A549 (cell line): ENCODE measurements around the gene CBR3. TPM values are rescaled to one million over a fixed set of nuclear protein-coding genes. Genes with fewer than 3 reads are reported as not detected.

Experiments
- ATAC-seq, 2 experiments: fragments of 200-7000 bp in 1 of 2; fragments of >200 bp in 1 of 2; cut with Nextera tagmentation in 1 of 2; cut with Tn5 transposase in 1 of 2; 3 replicates each; pipeline versions ENCODE4 v1.8.0 to v1.9.1; 2018 to 2020; ENCODE audit warnings: mild to moderate bottlenecking in 1 of 2, moderate library complexity in 1 of 2
- CTCF ChIA-PET: fragments of 300-600 bp; sonication (Branson Sonifier 250); formaldehyde crosslinking; extraction: SDS; loops from one replicate; lab custom pipeline; 2021; ENCODE audit warnings: antibody characterized with exemption, inconsistent platforms; lab: Yijun Ruan, JAX
- POLR2A ChIA-PET: fragments of 350-600 bp; formaldehyde crosslinking; extraction: SDS; loops from one replicate; lab custom pipeline; 2021; ENCODE audit warnings: antibody characterized with exemption, inconsistent platforms; lab: Yijun Ruan, JAX
- DNase-seq, 2 experiments: peaks; one replicate each; pipeline versions ENCODE4 v3.0.0 to v3.0.0-alpha.2; 2011 to 2016; ENCODE audit warnings: low read depth in 1 of 2, low spot score in 1 of 2
- FAIRE-seq: peaks from 2 replicates; lab custom pipeline; 2011; peaks lifted over from hg19 to GRCh38; lab: Jason Lieb, UNC
- H3K27ac ChIP-seq, 2 experiments: fragments of >200 bp; sonication (Bioruptor Twin); formaldehyde crosslinking; 3 replicates each; pipeline ENCODE4 v1.5.1; 2016 to 2017
- H3K4me1 ChIP-seq: fragments of >200 bp; sonication (Bioruptor Twin); formaldehyde crosslinking; 3 replicates; pipeline ENCODE4 v1.6.1; 2016
- H3K4me2 ChIP-seq: fragments of >200 bp; sonication (Bioruptor Twin); formaldehyde crosslinking; 3 replicates; pipeline ENCODE4 v1.6.1; 2016
- H3K4me3 ChIP-seq: fragments of >200 bp; sonication (Bioruptor Twin); formaldehyde crosslinking; 3 replicates; pipeline ENCODE4 v1.5.1; 2016
- H3K9me3 ChIP-seq: fragments of >200 bp; sonication (Bioruptor Twin); formaldehyde crosslinking; 3 replicates; pipeline ENCODE4 v1.6.1; 2016
- CBX2 ChIP-seq: fragments of 200-600 bp; sonication (generic); IDR thresholded peaks from 2 replicates; pipeline ENCODE4 v1.6.1; 2016; ENCODE audit warnings: low read depth, mild to moderate bottlenecking, borderline replicate concordance
- CEBPB ChIP-seq, 2 experiments: fragments of >200 bp in 1 of 2; sonication (Bioruptor Twin) in 1 of 2; formaldehyde crosslinking in 1 of 2; IDR thresholded peaks; 2 replicates each; pipeline ENCODE4 v1.6.1; 2012 to 2016
- CHD2 ChIP-seq: fragments of 150-350 bp; IDR thresholded peaks from 2 replicates; pipeline ENCODE4 v1.6.1; 2014; ENCODE audit warnings: low read length; ENCODE audit not compliant: partially characterized antibody
- CHD4 ChIP-seq: fragments of 200-600 bp; sonication (generic); IDR thresholded peaks from 2 replicates; pipeline ENCODE4 v1.6.1; 2016; ENCODE audit warnings: antibody characterized with exemption, mild to moderate bottlenecking, borderline replicate concordance
- EHF ChIP-seq: fragments of 250-450 bp; sonication (Bioruptor Pico); IDR thresholded peaks from 2 replicates; pipeline ENCODE4 v1.5.0; 2020; ENCODE audit warnings: mild to moderate bottlenecking
- EHMT2 ChIP-seq: fragments of 200-600 bp; sonication (generic); IDR thresholded peaks from 2 replicates; pipeline ENCODE4 v1.6.1; 2016; ENCODE audit warnings: antibody characterized with exemption, low read depth, mild to moderate bottlenecking, moderate library complexity
- EP300 ChIP-seq, 2 experiments: fragments of >200 bp; sonication (Bioruptor Twin); formaldehyde crosslinking; IDR thresholded peaks; 2 replicates in 1 of 2; 3 replicates in 1 of 2; pipeline ENCODE4 v1.6.1; 2016 to 2017
- GATA3 ChIP-seq: IDR thresholded peaks from 2 replicates; pipeline ENCODE4 v1.6.1; 2012; ENCODE audit warnings: borderline replicate concordance
- HDAC2 ChIP-seq: fragments of 200-600 bp; sonication (generic); IDR thresholded peaks from 2 replicates; pipeline ENCODE4 v1.6.1; 2016
- HOXB13 ChIP-seq: fragments of 250-450 bp; sonication (Bioruptor Pico); IDR thresholded peaks from 2 replicates; pipeline ENCODE4 v1.5.0; 2020; ENCODE audit warnings: low read depth, mild to moderate bottlenecking, moderate library complexity
- HOXB5 ChIP-seq: fragments of 250-450 bp; sonication (Bioruptor Pico); IDR thresholded peaks from 2 replicates; pipeline ENCODE4 v1.5.0; 2020; ENCODE audit warnings: mild to moderate bottlenecking, moderate library complexity
- JUNB ChIP-seq: fragments of >200 bp; sonication (Bioruptor Twin); formaldehyde crosslinking; IDR thresholded peaks from 2 replicates; pipeline ENCODE4 v1.6.1; 2016
- MAFK ChIP-seq: fragments of 450-650 bp; IDR thresholded peaks from 2 replicates; pipeline ENCODE4 v1.6.1; 2014; ENCODE audit not compliant: partially characterized antibody
- MAZ ChIP-seq: fragments of 150-350 bp; IDR thresholded peaks from 2 replicates; pipeline ENCODE4 v1.6.1; 2014; ENCODE audit warnings: antibody characterized with exemption, low read depth, low read length, borderline replicate concordance
- MYC ChIP-seq: IDR thresholded peaks from 2 replicates; pipeline ENCODE4 v1.6.1; 2012; ENCODE audit warnings: mild to moderate bottlenecking, inconsistent platforms, low read length, improper control_type of control experiment, borderline replicate concordance
- NPAS2 ChIP-seq: fragments of 250-450 bp; sonication (Bioruptor Pico); IDR thresholded peaks from 2 replicates; pipeline ENCODE4 v1.8.0; 2022; ENCODE audit warnings: mild to moderate bottlenecking, moderate library complexity, borderline replicate concordance
- POLR2AphosphoS2 ChIP-seq: conservative IDR thresholded peaks from 2 replicates; pipeline ENCODE4 v1.6.1; 2012; ENCODE audit warnings: low read length, improper control_type of control experiment, inconsistent platforms
- RARB ChIP-seq: fragments of 250-450 bp; sonication (Bioruptor Pico); IDR thresholded peaks from 2 replicates; pipeline ENCODE4 v1.8.0; 2021; ENCODE audit warnings: mild to moderate bottlenecking, moderate library complexity
- RCOR1 ChIP-seq: fragments of 150-350 bp; IDR thresholded peaks from 2 replicates; pipeline ENCODE4 v1.6.1; 2014; ENCODE audit warnings: antibody characterized with exemption, low read length, low read depth
- TFCP2L1 ChIP-seq: fragments of 250-450 bp; sonication (Bioruptor Pico); IDR thresholded peaks from 2 replicates; pipeline ENCODE4 v1.5.0; 2021; ENCODE audit warnings: mild to moderate bottlenecking
- ZC3H11A ChIP-seq: fragments of 450-650 bp; IDR thresholded peaks from 2 replicates; pipeline ENCODE4 v1.6.1; 2014; ENCODE audit warnings: antibody characterized with exemption, mild to moderate bottlenecking
- ZSCAN20 ChIP-seq: fragments of 250-450 bp; sonication (Bioruptor Pico); IDR thresholded peaks from 2 replicates; pipeline ENCODE4 v1.8.0; 2022; ENCODE audit warnings: mild to moderate bottlenecking, moderate library complexity
- WGBS: methylation state at CpG from one replicate; pipeline ENCODE4 v1.1.6; 2017; ENCODE audit errors: missing lambda C conversion rate; 5-methylcytosine and 5-hydroxymethylcytosine counted together
- polyA plus RNA-seq, 4 experiments: library from polyadenylated mRNA; depleted of rRNA in 3 of 4; stranded (reverse); fragments of >200 nt; fragmentation: RNase III in 1 of 4; extraction: RNeasy Plus Mini Kit Qiagen cat#74134 plus additional on column Dnase treatment in 1 of 4; gene quantifications; 2 replicates in 3 of 4; 3 replicates in 1 of 4; pipeline ENCODE4 v1.2.3, GENCODE V29; 2011 to 2017
- TF ChIP-seq, protein P1 (sequence below): fragments of >200 bp; sonication (Bioruptor Twin); formaldehyde crosslinking; IDR thresholded peaks from 2 replicates; pipeline ENCODE4 v1.6.1; 2016
- TF ChIP-seq, protein P2 (sequence below): IDR thresholded peaks from 2 replicates; pipeline ENCODE4 v1.6.1; 2012
- TF ChIP-seq, protein P3 (sequence below): fragments of 250-450 bp; sonication (Bioruptor Pico); IDR thresholded peaks from 2 replicates; pipeline ENCODE4 v1.5.0; 2020; ENCODE audit warnings: low read depth, mild to moderate bottlenecking, moderate library complexity
- TF ChIP-seq, protein P4 (sequence below): fragments of 150-350 bp; IDR thresholded peaks from 2 replicates; pipeline ENCODE4 v1.6.1; 2014; ENCODE audit warnings: low read depth, mild to moderate bottlenecking, low read length
- TF ChIP-seq, protein P5 (sequence below): IDR thresholded peaks from 2 replicates; pipeline ENCODE4 v1.6.1; 2012
- TF ChIP-seq, protein P6 (sequence below): IDR thresholded peaks from 2 replicates; pipeline ENCODE4 v1.6.1; 2012; ENCODE audit warnings: low read depth, borderline replicate concordance

The CBR3 gene
- polyA plus RNA-seq, 2 of the 4 experiments (the other 2 are of a cell fraction), result 5.9 to 6.1 TPM

DNA sequence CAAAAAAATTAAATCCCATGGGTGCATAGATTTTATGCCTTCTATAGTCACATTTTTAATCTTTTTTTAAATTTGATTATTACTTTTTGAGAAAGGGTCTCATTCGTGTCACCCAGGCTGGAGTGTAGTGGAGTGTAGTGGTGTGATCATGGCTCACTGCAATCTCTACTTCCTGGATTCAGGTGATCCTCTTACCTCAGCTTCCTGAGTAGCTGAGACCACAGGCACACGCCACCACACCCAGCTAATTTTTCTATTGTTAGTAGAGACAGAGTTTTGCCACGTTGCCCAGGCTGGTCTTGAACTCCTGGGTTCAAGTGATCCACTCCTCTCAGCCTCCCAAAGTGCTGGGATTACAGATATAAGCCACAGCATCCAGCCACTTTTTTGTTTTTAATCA lies 10.4 kb downstream of the CBR3 start (continued):
- TF ChIP-seq POLR2AphosphoS2 (no peak), EHF (CRISPR knock-in tag) (no peak), NPAS2 (CRISPR knock-in tag) (no peak)
- TF ChIP-seq, protein P1, sequence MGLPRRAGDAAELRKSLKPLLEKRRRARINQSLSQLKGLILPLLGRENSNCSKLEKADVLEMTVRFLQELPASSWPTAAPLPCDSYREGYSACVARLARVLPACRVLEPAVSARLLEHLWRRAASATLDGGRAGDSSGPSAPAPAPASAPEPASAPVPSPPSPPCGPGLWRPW, result no peak
- TF ChIP-seq, all 56 proteins: peak for 0

DNA sequence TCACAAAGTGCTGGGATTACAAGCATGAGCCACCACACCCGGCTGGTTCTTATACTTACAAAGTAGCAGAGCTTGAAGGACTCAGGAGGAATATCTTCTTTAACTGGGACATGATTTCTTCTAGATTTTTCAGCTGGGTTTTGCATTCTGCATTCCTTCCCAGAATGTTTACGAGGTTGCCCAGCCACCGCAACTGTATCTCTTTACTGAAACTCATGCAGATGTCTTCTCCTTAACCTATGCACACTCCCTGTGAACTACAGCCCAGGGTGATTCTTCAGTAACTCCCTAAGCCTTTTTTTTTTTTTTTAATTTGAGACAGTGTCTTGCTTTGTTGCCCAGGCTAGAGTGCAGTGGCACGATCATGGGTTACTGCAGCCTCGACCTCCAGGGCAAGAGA lies 13.0 kb downstream of the CBR3 start:
- no peak overlapping the region for H3K4me2 ChIP-seq
- H3K9me3 ChIP-seq, result no peaks in the 10 kb centered on the region
- ChIA-PET CTCF (interaction anchor here (3.5 kb wide), 1 partner anchor 62 kb away, joined by 13 read pairs; no protein-coding TSS in a partner anchor), POLR2A (no interaction called here)
- H3K27ac ChIP-seq, result no peak overlapping the region
- no peak for TF ChIP-seq MAFK
- no peak for TF ChIP-seq RARB (CRISPR knock-in tag)
- TF ChIP-seq CHD4, result no peak
- no peak for TF ChIP-seq GATA3
- WGBS, result 78% methylated on average over 5 of the region's 5 CpGs
- no peaks in the 10 kb centered on the region for H3K4me1 ChIP-seq
- ATAC-seq (no peak), DNase-seq (no peak), FAIRE-seq (no peak)
- no peak overlapping the region for H3K4me3 ChIP-seq

DNA sequence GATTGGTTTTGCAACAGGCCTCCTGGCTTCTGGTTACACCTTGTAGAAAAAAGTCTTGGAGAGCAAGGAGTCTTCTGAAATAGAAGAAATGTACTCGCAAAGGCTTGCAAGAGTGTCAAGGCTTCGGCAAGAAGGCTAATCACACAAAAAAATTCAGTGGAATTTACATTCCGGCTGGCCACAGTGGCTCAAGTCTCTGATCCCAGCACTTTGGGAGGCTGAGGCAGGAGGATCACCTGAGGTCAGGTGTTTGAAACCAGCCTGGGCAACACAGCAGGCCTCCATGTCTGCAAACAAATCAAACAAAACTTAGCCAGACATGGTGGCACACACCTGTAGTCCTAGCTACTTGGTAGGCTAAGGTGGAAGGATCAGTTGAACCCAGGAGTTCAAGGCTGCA lies 14.0 kb downstream of the CBR3 start:
- 84% methylated on average over 3 of the region's 3 CpGs for WGBS
- Histone ChIP-seq H3K9me3 (no peaks in the 10 kb centered on the region), H3K4me3 (no peak overlapping the region), H3K4me1 (no peaks in the 10 kb centered on the region), H3K27ac (no peak overlapping the region), H3K4me2 (no peak overlapping the region)
- ChIA-PET CTCF (interaction anchor here (1.2 to 6.1 kb wide), 2 partner anchors 7 to 62 kb away, joined by 5 to 55 read pairs; no protein-coding TSS in a partner anchor), POLR2A (no interaction called here)
- FAIRE-seq (no peak), ATAC-seq (no peak), DNase-seq (no peak)
- TF ChIP-seq EHMT2, result no peak
- TF ChIP-seq ZSCAN20 (CRISPR knock-in tag), result no peak
- TF ChIP-seq NPAS2 (CRISPR knock-in tag), result no peak
- TF ChIP-seq, protein P2, sequence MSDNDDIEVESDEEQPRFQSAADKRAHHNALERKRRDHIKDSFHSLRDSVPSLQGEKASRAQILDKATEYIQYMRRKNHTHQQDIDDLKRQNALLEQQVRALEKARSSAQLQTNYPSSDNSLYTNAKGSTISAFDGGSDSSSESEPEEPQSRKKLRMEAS, result no peak
- TF ChIP-seq CHD2, result no peak
- TF ChIP-seq, protein P3, sequence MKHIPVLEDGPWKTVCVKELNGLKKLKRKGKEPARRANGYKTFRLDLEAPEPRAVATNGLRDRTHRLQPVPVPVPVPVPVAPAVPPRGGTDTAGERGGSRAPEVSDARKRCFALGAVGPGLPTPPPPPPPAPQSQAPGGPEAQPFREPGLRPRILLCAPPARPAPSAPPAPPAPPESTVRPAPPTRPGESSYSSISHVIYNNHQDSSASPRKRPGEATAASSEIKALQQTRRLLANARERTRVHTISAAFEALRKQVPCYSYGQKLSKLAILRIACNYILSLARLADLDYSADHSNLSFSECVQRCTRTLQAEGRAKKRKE, result no peak
- no peak for TF ChIP-seq TFCP2L1 (CRISPR knock-in tag)
- TF ChIP-seq MAFK, result no peak
- no peak for TF ChIP-seq RARB (CRISPR knock-in tag)

DNA sequence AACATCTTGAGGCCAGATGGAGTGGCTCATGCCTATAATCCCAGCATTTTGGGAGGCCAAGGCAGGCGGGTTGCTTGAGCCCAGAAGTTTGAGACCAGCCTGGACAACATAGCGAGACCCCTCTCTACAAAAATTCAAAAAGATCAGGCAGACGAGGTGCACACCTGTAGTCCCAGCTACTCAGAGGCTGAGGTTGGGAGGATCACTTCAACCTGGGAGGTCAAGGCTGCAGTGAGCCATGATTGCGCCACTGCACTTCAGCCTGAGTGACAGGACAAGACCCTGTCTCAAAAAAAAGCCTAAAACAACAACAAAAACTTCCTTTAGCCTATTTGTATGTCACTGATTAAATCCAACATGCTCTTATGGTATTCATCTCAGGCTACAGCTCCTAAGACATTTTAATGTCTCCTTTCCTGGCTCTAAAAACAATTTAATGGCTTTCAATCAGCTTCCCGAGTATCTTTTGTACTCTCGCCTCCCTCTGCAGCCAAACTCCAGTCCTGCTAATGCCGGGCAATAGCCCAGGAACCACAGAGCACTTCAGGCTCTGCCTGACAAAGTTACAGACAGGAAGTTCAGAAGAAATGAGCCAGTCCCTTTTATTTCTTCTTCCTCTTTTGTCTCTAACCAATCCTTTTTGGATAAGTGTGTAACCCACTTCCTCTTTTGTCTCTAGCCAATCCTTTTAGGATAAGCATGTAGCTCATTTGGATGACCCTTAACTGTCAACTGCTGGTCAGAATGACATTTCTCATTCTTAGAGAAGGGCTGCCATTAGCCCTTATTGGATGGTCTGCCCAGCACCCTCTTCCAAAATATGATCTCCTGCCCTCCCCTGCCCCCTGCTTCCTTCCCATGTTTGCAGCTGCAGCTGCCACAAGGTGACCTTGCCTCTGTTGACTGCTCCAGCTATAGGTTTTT lies 15.2 kb downstream of the CBR3 start:
- Histone ChIP-seq H3K9me3 (no peaks in the 10 kb centered on the region), H3K27ac (no peak overlapping the region), H3K4me2 (no peak overlapping the region), H3K4me3 (no peak overlapping the region), H3K4me1 (no peaks in the 10 kb centered on the region)
- ChIA-PET CTCF (interaction anchor here (0.7 to 6.1 kb wide), 5 partner anchors 8 to 180 kb away, joined by 3 to 55 read pairs (median 7); no protein-coding TSS in a partner anchor), POLR2A (no interaction called here)
- FAIRE-seq (no peak), ATAC-seq (no peak), DNase-seq (no peak)
- WGBS, result 72% methylated on average over 7 of the region's 7 CpGs
- TF ChIP-seq CBX2 (no peak), ZC3H11A (no peak), JUNB (no peak), HDAC2 (no peak), HOXB5 (CRISPR knock-in tag) (no peak), MAZ (no peak), HOXB13 (no peak), MYC (no peak), RCOR1 (no peak), CEBPB (IDR thresholded peaks at IDR 0.05) (no peak), EP300 (IDR thresholded peaks at IDR 0.05) (no peak)
- TF ChIP-seq, protein P4, sequence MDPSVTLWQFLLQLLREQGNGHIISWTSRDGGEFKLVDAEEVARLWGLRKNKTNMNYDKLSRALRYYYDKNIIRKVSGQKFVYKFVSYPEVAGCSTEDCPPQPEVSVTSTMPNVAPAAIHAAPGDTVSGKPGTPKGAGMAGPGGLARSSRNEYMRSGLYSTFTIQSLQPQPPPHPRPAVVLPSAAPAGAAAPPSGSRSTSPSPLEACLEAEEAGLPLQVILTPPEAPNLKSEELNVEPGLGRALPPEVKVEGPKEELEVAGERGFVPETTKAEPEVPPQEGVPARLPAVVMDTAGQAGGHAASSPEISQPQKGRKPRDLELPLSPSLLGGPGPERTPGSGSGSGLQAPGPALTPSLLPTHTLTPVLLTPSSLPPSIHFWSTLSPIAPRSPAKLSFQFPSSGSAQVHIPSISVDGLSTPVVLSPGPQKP, result no peak
- TF ChIP-seq, protein P5, sequence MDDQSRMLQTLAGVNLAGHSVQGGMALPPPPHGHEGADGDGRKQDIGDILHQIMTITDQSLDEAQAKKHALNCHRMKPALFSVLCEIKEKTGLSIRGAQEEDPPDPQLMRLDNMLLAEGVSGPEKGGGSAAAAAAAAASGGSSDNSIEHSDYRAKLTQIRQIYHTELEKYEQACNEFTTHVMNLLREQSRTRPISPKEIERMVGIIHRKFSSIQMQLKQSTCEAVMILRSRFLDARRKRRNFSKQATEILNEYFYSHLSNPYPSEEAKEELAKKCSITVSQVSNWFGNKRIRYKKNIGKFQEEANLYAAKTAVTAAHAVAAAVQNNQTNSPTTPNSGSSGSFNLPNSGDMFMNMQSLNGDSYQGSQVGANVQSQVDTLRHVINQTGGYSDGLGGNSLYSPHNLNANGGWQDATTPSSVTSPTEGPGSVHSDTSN, result no peak
- TF ChIP-seq, protein P6, sequence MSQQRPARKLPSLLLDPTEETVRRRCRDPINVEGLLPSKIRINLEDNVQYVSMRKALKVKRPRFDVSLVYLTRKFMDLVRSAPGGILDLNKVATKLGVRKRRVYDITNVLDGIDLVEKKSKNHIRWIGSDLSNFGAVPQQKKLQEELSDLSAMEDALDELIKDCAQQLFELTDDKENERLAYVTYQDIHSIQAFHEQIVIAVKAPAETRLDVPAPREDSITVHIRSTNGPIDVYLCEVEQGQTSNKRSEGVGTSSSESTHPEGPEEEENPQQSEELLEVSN, result no peak
